ENCODE data around the gene STEAP1.

- TF ChIP-seq CTCF (IDR thresholded peaks at IDR 0.05): no peak
- TF ChIP-seq EP300 (IDR thresholded peaks at IDR 0.05): no peak
These were observed 36.7 kb downstream of the STEAP1 start for GRCh38 chr7:90190995-90191394.
